GM23248 (cell line): Measurements from ENCODE around the gene ARHGAP8.

Experiments used
- EZH2 ChIP-seq: fragments of 200-600 bp; sonication (generic); IDR thresholded peaks from 2 replicates; pipeline ENCODE4 v1.6.1; 2018; ENCODE audit warnings: antibody characterized with exemption, mild to moderate bottlenecking; ENCODE audit not compliant: insufficient read depth, poor library complexity, severe bottlenecking
- EZH2phosphoT487 ChIP-seq: fragments of 200-600 bp; sonication (generic); IDR thresholded peaks from 2 replicates; pipeline ENCODE4 v1.6.1; 2018; ENCODE audit warnings: antibody characterized with exemption, moderate library complexity, mild to moderate bottlenecking, low read depth; ENCODE audit not compliant: insufficient read depth

GRCh38 chr22:44906999-44907644, 154.7 kb downstream of the ARHGAP8 start:
- TF ChIP-seq EZH2 (no peak), EZH2phosphoT487 (no peak)
